Trophoblast cell (in vitro differentiated cells and primary cell): Measurements from ENCODE around the gene CSNK2A2.
A peak's percentile ranks its signal among the peaks of the same experiment; 100 is the strongest.

Experiments
- DNase-seq, 2 donors: peaks; one replicate each; pipeline ENCODE4 v3.0.0-alpha.2; 2016
- H2AFZ ChIP-seq: 2 replicates; pipeline ENCODE4 v1.6.1; 2013; ENCODE audit warnings: low read length, moderate library complexity, mild to moderate bottlenecking; ENCODE audit not compliant: insufficient read depth, poor library complexity
- H2AK5ac ChIP-seq: 2 replicates; pipeline ENCODE4 v1.6.1; 2013; ENCODE audit warnings: mild to moderate bottlenecking, low read length
- H2BK120ac ChIP-seq: 2 replicates; pipeline ENCODE4 v1.6.1; 2013; ENCODE audit warnings: low read length, mild to moderate bottlenecking, moderate library complexity; ENCODE audit not compliant: insufficient read depth, poor library complexity
- H2BK12ac ChIP-seq: 2 replicates; pipeline ENCODE4 v1.6.1; 2013; ENCODE audit warnings: mild to moderate bottlenecking, low read length, moderate library complexity
- H2BK5ac ChIP-seq: 2 replicates; pipeline ENCODE4 v1.6.1; 2013; ENCODE audit warnings: low read length, low read depth, moderate library complexity, mild to moderate bottlenecking; ENCODE audit not compliant: poor library complexity
- H3K14ac ChIP-seq: 2 replicates; pipeline ENCODE4 v1.6.1; 2013; ENCODE audit warnings: mild to moderate bottlenecking, low read length
- H3K18ac ChIP-seq: 2 replicates; pipeline ENCODE4 v1.6.1; 2013; ENCODE audit warnings: mild to moderate bottlenecking, low read length
- H3K23ac ChIP-seq: 2 replicates; pipeline ENCODE4 v1.6.1; 2013; ENCODE audit warnings: low read length
- H3K27ac ChIP-seq: 2 replicates; pipeline ENCODE4 v1.5.1; 2013; ENCODE audit warnings: low read depth, mild to moderate bottlenecking, inconsistent platforms, low read length, moderate library complexity
- H3K27me3 ChIP-seq: 2 replicates; pipeline ENCODE4 v1.6.1; 2013; ENCODE audit warnings: inconsistent platforms, mild to moderate bottlenecking, low read length, moderate library complexity; ENCODE audit not compliant: insufficient read depth
- H3K36me3 ChIP-seq, 2 experiments: 1 replicate in 1 of 2; 2 replicates in 1 of 2; pipeline ENCODE4 v1.6.1; 2013; ENCODE audit warnings: low read length in 2 of 2, mild to moderate bottlenecking in 2 of 2, moderate library complexity in 1 of 2; ENCODE audit not compliant: insufficient read depth in 2 of 2, control insufficient read depth in 1 of 2
- H3K4ac ChIP-seq: 2 replicates; pipeline ENCODE4 v1.6.1; 2013; ENCODE audit warnings: low read depth, mild to moderate bottlenecking, low read length, moderate library complexity
- H3K4me1 ChIP-seq, 2 experiments: 1 replicate in 1 of 2; 2 replicates in 1 of 2; pipeline ENCODE4 v1.6.1; 2013; ENCODE audit warnings: low read length in 2 of 2, mild to moderate bottlenecking in 2 of 2, moderate library complexity in 1 of 2; ENCODE audit not compliant: insufficient read depth in 2 of 2, control insufficient read depth in 1 of 2
- H3K4me2 ChIP-seq: 2 replicates; pipeline ENCODE4 v1.6.1; 2013; ENCODE audit warnings: inconsistent platforms, mild to moderate bottlenecking, low read length, moderate library complexity
- H3K4me3 ChIP-seq: 2 replicates; pipeline ENCODE4 v1.5.1; 2013; ENCODE audit warnings: mild to moderate bottlenecking, low read depth, low read length, inconsistent platforms
- H3K79me1 ChIP-seq: one replicate; pipeline ENCODE4 v1.6.1; 2013; ENCODE audit warnings: low read length
- H3K79me2 ChIP-seq: 2 replicates; pipeline ENCODE4 v1.6.1; 2013; ENCODE audit warnings: low read length, mild to moderate bottlenecking; ENCODE audit not compliant: control insufficient read depth, insufficient read depth, poor library complexity
- H3K9ac ChIP-seq: 2 replicates; pipeline ENCODE4 v1.6.1; 2013; ENCODE audit warnings: mild to moderate bottlenecking, low read length
- H3K9me3 ChIP-seq: 2 replicates; pipeline ENCODE4 v1.6.1; 2013; ENCODE audit warnings: low read depth, mild to moderate bottlenecking, control low read depth, inconsistent platforms, low read length; ENCODE audit not compliant: insufficient read depth
- H4K12ac ChIP-seq: 2 replicates; pipeline ENCODE4 v1.6.1; 2013; ENCODE audit warnings: low read depth, mild to moderate bottlenecking, low read length, moderate library complexity
- H4K8ac ChIP-seq: 2 replicates; pipeline ENCODE4 v1.6.1; 2013; ENCODE audit warnings: low read depth, mild to moderate bottlenecking, low read length, moderate library complexity
- H4K91ac ChIP-seq: one replicate; pipeline ENCODE4 v1.6.1; 2013; ENCODE audit warnings: low read depth, mild to moderate bottlenecking, low read length, moderate library complexity
- WGBS: extraction: QIAGEN DNeasy Blood & Tissue Kit; methylation state at CpG from one replicate; pipeline ENCODE4 v1.1.7; 2013; ENCODE audit warnings: missing lambda C conversion rate; ENCODE audit not compliant: insufficient read length, insufficient coverage; ENCODE audit errors: extremely low coverage; 5-methylcytosine and 5-hydroxymethylcytosine counted together

CSNK2A2 gene

GRCh38 chr16:58205276-58206036 lies 7.5 kb upstream of the CSNK2A2 start:
- no peak overlapping the region for H3K9ac ChIP-seq
- H3K27me3 ChIP-seq: no peaks in the 10 kb centered on the region
- no peak overlapping the region for H3K18ac ChIP-seq
- no peaks in the 10 kb centered on the region for H3K79me2 ChIP-seq
- no peaks in the 10 kb centered on the region for H3K36me3 ChIP-seq
- H3K4ac ChIP-seq: no peak overlapping the region
- H3K14ac ChIP-seq: no peak overlapping the region
- H3K23ac ChIP-seq: no peak overlapping the region
- H2AK5ac ChIP-seq: no peak overlapping the region
- H2BK120ac ChIP-seq: no peak overlapping the region
- DNase-seq: peak; percentile 61 to 83
- peaks cover 0 to 3% of the 10 kb centered on the region in 2 experiments for H3K4me1 ChIP-seq
- H2AFZ ChIP-seq: no peak overlapping the region
- H4K8ac ChIP-seq: no peak overlapping the region
- no peak overlapping the region for H2BK12ac ChIP-seq
- H3K4me3 ChIP-seq: no peak overlapping the region
- H4K12ac ChIP-seq: no peak overlapping the region
- no peak overlapping the region for H4K91ac ChIP-seq
- no peak overlapping the region for H3K27ac ChIP-seq
- no CpG with 5 or more reads among the region's 10 CpGs for WGBS
- no peaks in the 10 kb centered on the region for H3K79me1 ChIP-seq
- H3K9me3 ChIP-seq: no peaks in the 10 kb centered on the region
- no peak overlapping the region for H2BK5ac ChIP-seq
- H3K4me2 ChIP-seq: no peak overlapping the region

- no peak for DNase-seq
- no peak overlapping the region for H4K12ac ChIP-seq
- no peak overlapping the region for H2BK120ac ChIP-seq
- H4K91ac ChIP-seq: no peak overlapping the region
- no peak overlapping the region for H3K4me3 ChIP-seq
- H3K18ac ChIP-seq: no peak overlapping the region
- H3K9ac ChIP-seq: no peak overlapping the region
- peaks cover 2% of the 10 kb centered on the region in 2 experiments for H3K36me3 ChIP-seq
- H3K27ac ChIP-seq: no peak overlapping the region
- H3K79me1 ChIP-seq: peaks cover 2% of the 10 kb centered on the region
- H3K4ac ChIP-seq: no peak overlapping the region
- H2BK5ac ChIP-seq: no peak overlapping the region
- peaks cover 11% of the 10 kb centered on the region for H3K79me2 ChIP-seq
- H3K4me1 ChIP-seq: peaks cover 8 to 10% of the 10 kb centered on the region in 2 experiments
- H3K4me2 ChIP-seq: no peak overlapping the region
- no peaks in the 10 kb centered on the region for H3K27me3 ChIP-seq
- H2AFZ ChIP-seq: no peak overlapping the region
- H2BK12ac ChIP-seq: no peak overlapping the region
- no peak overlapping the region for H3K14ac ChIP-seq
- H2AK5ac ChIP-seq: no peak overlapping the region
- H4K8ac ChIP-seq: no peak overlapping the region
- no peaks in the 10 kb centered on the region for H3K9me3 ChIP-seq
- no CpG with 5 or more reads among the region's 5 CpGs for WGBS
- no peak overlapping the region for H3K23ac ChIP-seq
Observed at GRCh38 chr16:58201163-58201562, 3.3 kb upstream of the CSNK2A2 start.

- peaks cover 7 to 8% of the 10 kb centered on the region in 2 experiments for H3K4me1 ChIP-seq
- no peak overlapping the region for H3K27ac ChIP-seq
- no peak overlapping the region for H3K4ac ChIP-seq
- H3K4me2 ChIP-seq: no peak overlapping the region
- no peak overlapping the region for H3K4me3 ChIP-seq
- no peak for DNase-seq
- no peak overlapping the region for H2AK5ac ChIP-seq
- H3K14ac ChIP-seq: no peak overlapping the region
- H3K27me3 ChIP-seq: no peaks in the 10 kb centered on the region
- no peak overlapping the region for H2BK120ac ChIP-seq
- no peak overlapping the region for H3K18ac ChIP-seq
- no peak overlapping the region for H4K12ac ChIP-seq
- H3K23ac ChIP-seq: no peak overlapping the region
- H3K79me1 ChIP-seq: peaks cover 2% of the 10 kb centered on the region
- H3K79me2 ChIP-seq: peaks cover 11% of the 10 kb centered on the region
- H4K8ac ChIP-seq: no peak overlapping the region
- no peaks in the 10 kb centered on the region for H3K9me3 ChIP-seq
- WGBS: no CpG with 5 or more reads among the region's 7 CpGs
- no peak overlapping the region for H3K9ac ChIP-seq
- H4K91ac ChIP-seq: no peak overlapping the region
- peaks cover 3 to 5% of the 10 kb centered on the region in 2 experiments for H3K36me3 ChIP-seq
- H2BK12ac ChIP-seq: no peak overlapping the region
- no peak overlapping the region for H2BK5ac ChIP-seq
- no peak overlapping the region for H2AFZ ChIP-seq
Observed at GRCh38 chr16:58200004-58200797, 2.3 kb upstream of the CSNK2A2 start.

GRCh38 chr16:58198803-58199411 lies 1.0 kb upstream of the CSNK2A2 start:
- Histone ChIP-seq H3K27ac (no peak overlapping the region), H2BK120ac (no peak overlapping the region), H3K4ac (no peak overlapping the region), H3K14ac (no peak overlapping the region), H4K91ac (no peak overlapping the region), H3K9me3 (no peaks in the 10 kb centered on the region), H3K9ac (no peak overlapping the region), H2AK5ac (no peak overlapping the region), H4K8ac (no peak overlapping the region), H3K36me3 (peaks cover 3 to 8% of the 10 kb centered on the region in 2 experiments), H3K4me2 (peak overlapping the region; percentile 84), H2BK12ac (no peak overlapping the region), H3K4me1 (peaks cover 7 to 8% of the 10 kb centered on the region in 2 experiments), H3K4me3 (no peak overlapping the region), H3K18ac (no peak overlapping the region), H3K23ac (no peak overlapping the region), H3K79me1 (peaks cover 2% of the 10 kb centered on the region), H4K12ac (no peak overlapping the region), H3K27me3 (no peaks in the 10 kb centered on the region), H3K79me2 (peaks cover 11% of the 10 kb centered on the region), H2AFZ (no peak overlapping the region), H2BK5ac (no peak overlapping the region)
- DNase-seq: peak; percentile 23 to 72
- WGBS: no CpG with 5 or more reads among the region's 3 CpGs
